SW 1271 (cell line): ENCODE data around the gene TEX13B.
"Not testable (repeated sequence)": the region's sequence is repeated elsewhere in the genome, so short reads cannot be mapped to it uniquely, and the experiment has no call there.

ENCODE experiments used
- DNase-seq, 2 experiments: peaks; one replicate each; lab custom pipeline; 2025; lab: John Stamatoyannopoulos, UW

TEX13B gene

GRCh38 chrX:107982356-107982755, at the start of gene TEX13B:
TEX13B (minus strand) TSS chrX:107982370; CDS start chrX:107982127, 243 bp downstream.
- DNase-seq, result no peak

GRCh38 chrX:108029928-108030711, 48.0 kb upstream of the TEX13B start:
- DNase-seq, result no peak

- DNase-seq, result no peak
These were observed 46.7 kb upstream of the TEX13B start for GRCh38 chrX:108028854-108029253.

- DNase-seq, result no peak
These were observed 43.9 kb upstream of the TEX13B start for GRCh38 chrX:108025954-108026600.

- no peak for DNase-seq
These were observed 43.2 kb upstream of the TEX13B start for GRCh38 chrX:108025376-108025775.

GRCh38 chrX:108022491-108023089, 40.4 kb upstream of the TEX13B start:
- DNase-seq, result no peak

GRCh38 chrX:108020631-108021030, 38.5 kb upstream of the TEX13B start:
- DNase-seq, result no peak

- DNase-seq, result no peak
These were observed 37.3 kb upstream of the TEX13B start for GRCh38 chrX:108019382-108019875.

- DNase-seq, result no peak
These were observed 36.6 kb upstream of the TEX13B start for GRCh38 chrX:108018656-108019381.

- peak in 1 of 2 experiments; percentile 0 for DNase-seq
These were observed 19.1 kb upstream of the TEX13B start for GRCh38 chrX:108001218-108001814.

GRCh38 chrX:108000751-108001150, 18.6 kb upstream of the TEX13B start:
- DNase-seq, result no peak

GRCh38 chrX:107996124-107996523, 14.0 kb upstream of the TEX13B start:
- DNase-seq, result no peak

GRCh38 chrX:107985033-107985432, 2.9 kb upstream of the TEX13B start:
- no peak for DNase-seq

GRCh38 chrX:107979534-107979933, 2.6 kb downstream of the TEX13B start:
- DNase-seq, result no peak

- peak in 1 of 2 experiments; percentile 0 for DNase-seq
These were observed 3.4 kb downstream of the TEX13B start for GRCh38 chrX:107978707-107979307.

- no peak for DNase-seq
These were observed 4.1 kb downstream of the TEX13B start for GRCh38 chrX:107978071-107978470.

GRCh38 chrX:107971636-107972035, 10.5 kb downstream of the TEX13B start:
- no peak for DNase-seq

- no peak for DNase-seq
These were observed 12.1 kb downstream of the TEX13B start for GRCh38 chrX:107970073-107970472.

GRCh38 chrX:107968623-107969022, 13.5 kb downstream of the TEX13B start:
- DNase-seq, result no peak

GRCh38 chrX:107955337-107955736, 26.8 kb downstream of the TEX13B start:
- not testable (repeated sequence) for DNase-seq

- DNase-seq, result no peak
These were observed 42.1 kb downstream of the TEX13B start for GRCh38 chrX:107940095-107940494.

- no peak for DNase-seq
These were observed 45.8 kb downstream of the TEX13B start for GRCh38 chrX:107936434-107936730.
